Panc1 (cell line): ENCODE results near the gene MAGI3. TPM values are rescaled to one million over a fixed set of nuclear protein-coding genes. Genes with fewer than 3 reads are reported as not detected.

Experiments used
- ATAC-seq: fragments of 200-7000 bp; cut with Tn5 transposase; 2 replicates; pipeline ENCODE4 v1.9.1; 2020; ENCODE audit warnings: mild to moderate bottlenecking, moderate library complexity
- BruUV-seq: library from RNA; stranded (reverse); fragments of 400-500 nt; replicated peaks from 2 replicates; lab custom pipeline; 2021; lab: Mats Ljungman, UMichigan
- CTCF ChIA-PET: fragments of 300-600 bp; sonication (Branson Sonifier 250); formaldehyde crosslinking; loops from one replicate; lab custom pipeline; 2022; ENCODE audit warnings: antibody characterized with exemption; lab: Charles Lee
- POLR2A ChIA-PET: fragments of 300-600 bp; sonication (Branson Sonifier 250); formaldehyde crosslinking; loops from one replicate; lab custom pipeline; 2022; ENCODE audit warnings: antibody characterized with exemption; lab: Charles Lee
- DNase-seq: peaks from one replicate; pipeline ENCODE4 v3.0.0-alpha.2; 2010; ENCODE audit warnings: low read depth, low spot score
- H3K27ac ChIP-seq: 2 replicates; pipeline ENCODE4 v1.5.1; 2011; ENCODE audit warnings: mild to moderate bottlenecking, low read length, inconsistent platforms
- H3K27me3 ChIP-seq: fragments of 200-500 bp; sonication (Bioruptor generic); 2 replicates; pipeline ENCODE4 v1.6.0; 2014; ENCODE audit warnings: low read length, inconsistent platforms; ENCODE audit not compliant: control insufficient read depth, insufficient read depth
- H3K36me3 ChIP-seq: fragments of 200-500 bp; sonication (Bioruptor generic); 2 replicates; pipeline ENCODE4 v1.5.1; 2014; ENCODE audit warnings: inconsistent platforms, mild to moderate bottlenecking, low read length, moderate library complexity; ENCODE audit not compliant: control insufficient read depth, insufficient read depth
- H3K4me1 ChIP-seq: 2 replicates; pipeline ENCODE4 v1.5.1; 2011; ENCODE audit warnings: inconsistent platforms, mild to moderate bottlenecking, low read length, moderate library complexity; ENCODE audit not compliant: control insufficient read depth, insufficient read depth
- H3K4me3 ChIP-seq, 2 experiments: 2 replicates each; pipeline ENCODE4 v1.5.1; 2011 to 2012; ENCODE audit warnings: low read depth in 2 of 2, low read length in 2 of 2, mild to moderate bottlenecking in 2 of 2, inconsistent platforms in 1 of 2, moderate library complexity in 1 of 2
- H3K9me3 ChIP-seq: fragments of 200-500 bp; sonication (Bioruptor generic); 2 replicates; pipeline ENCODE4 v1.5.1; 2014; ENCODE audit warnings: low read depth, mild to moderate bottlenecking, inconsistent platforms, low read length, moderate library complexity; ENCODE audit not compliant: control insufficient read depth, insufficient read depth
- CTCF ChIP-seq: fragments of 450-650 bp; IDR thresholded peaks from 2 replicates; pipeline ENCODE4 v1.5.1; 2017; ENCODE audit warnings: mild to moderate bottlenecking
- POLR2AphosphoS5 ChIP-seq: IDR thresholded peaks from 2 replicates; pipeline ENCODE4 v1.6.1; 2012; ENCODE audit warnings: mild to moderate bottlenecking, low read depth, low read length, moderate library complexity
- REST ChIP-seq, 2 experiments: IDR thresholded peaks; 2 replicates each; pipeline ENCODE4 v1.6.1; 2011 to 2012; ENCODE audit warnings: low read depth in 2 of 2, control low read depth in 1 of 2, low read length in 1 of 2, mild to moderate bottlenecking in 1 of 2, moderate library complexity in 1 of 2; ENCODE audit not compliant: insufficient read depth in 1 of 2
- SIN3A ChIP-seq: IDR thresholded peaks from 2 replicates; pipeline ENCODE4 v1.6.1; 2012; ENCODE audit warnings: low read depth, mild to moderate bottlenecking, low read length, moderate library complexity, borderline replicate concordance; ENCODE audit not compliant: insufficient read depth
- TCF7L2 ChIP-seq: IDR thresholded peaks from 2 replicates; pipeline ENCODE4 v1.6.1; 2011; ENCODE audit warnings: mild to moderate bottlenecking, low read depth, low read length, inconsistent platforms
- in situ Hi-C: cut with HindIII; loops from 2 replicates; pipeline ENCODE4 v1.10.0; 2016; ENCODE audit warnings: low sequenced_read_pairs, low pct_unique_long_range_greater_than_20kb
- intact Hi-C: fragments of 100-400 bp; cut with micrococcal nuclease; formaldehyde crosslinking; loops from one replicate; pipeline ENCODE4 v1.10.0; 2022; ENCODE audit not compliant: unreplicated experiment
- total RNA-seq: library from RNA; stranded (reverse); gene quantifications from one replicate; pipeline ENCODE4 v1.2.1, GENCODE V29; 2021; ENCODE audit not compliant: unreplicated experiment

The MAGI3 gene
- total RNA-seq, 1 experiment from 2014 or later = 10.9 TPM

GRCh38 chr1:113674591-113674990 lies 284.3 kb downstream of the MAGI3 start:
- intact Hi-C loops = loop anchor here (10.0 kb wide), 1 partner anchor 280 kb away; the partner anchor contains the start of gene MAGI3
- peak; percentile 53 for DNase-seq

GRCh38 chr1:113675302-113675701 lies 285.0 kb downstream of the MAGI3 start:
- Histone ChIP-seq H3K4me3 (no peak overlapping the region), H3K27me3 (no peaks in the 10 kb centered on the region), H3K4me1 (no peaks in the 10 kb centered on the region), H3K27ac (no peak overlapping the region), H3K36me3 (peaks cover 2% of the 10 kb centered on the region; the same call in 1 of the 2 replicates), H3K9me3 (no peaks in the 10 kb centered on the region)
- ChIA-PET CTCF (no interaction called here), POLR2A (no interaction called here)
- DNase-seq = no peak
- TF ChIP-seq REST (IDR thresholded peaks at IDR 0.05; ENCODE audit: insufficient read depth in 1 of 2, low read depth in 2 of 2, low read length in 1 of 2) = no peak
- TF ChIP-seq SIN3A = no peak
- TF ChIP-seq TCF7L2 = no peak
- ATAC-seq = no peak
- no TSS peak for BruUV-seq
- intact Hi-C loops (loop anchor here (10.0 kb wide), 1 partner anchor 281 kb away; the partner anchor contains the start of gene MAGI3), in situ Hi-C loops (no loop called here)

More at GRCh38 chr1:113674591-113674990, 284.3 kb downstream of the MAGI3 start:
- Histone ChIP-seq H3K4me1 (no peaks in the 10 kb centered on the region), H3K27ac (no peak overlapping the region), H3K36me3 (peaks cover 2% of the 10 kb centered on the region; the same call in 1 of the 2 replicates), H3K27me3 (no peaks in the 10 kb centered on the region), H3K9me3 (no peaks in the 10 kb centered on the region), H3K4me3 (no peak overlapping the region)
- TF ChIP-seq POLR2AphosphoS5 (no peak), TCF7L2 (no peak), SIN3A (no peak), REST (IDR thresholded peaks at IDR 0.05; ENCODE audit: insufficient read depth in 1 of 2, low read depth in 2 of 2, low read length in 1 of 2) (no peak), CTCF (no peak)
- ChIA-PET POLR2A (no interaction called here), CTCF (no interaction called here)
- no peak for ATAC-seq
- no TSS peak for BruUV-seq
- in situ Hi-C loops = no loop called here
